ENCODE measurements around the gene TRA2B. TPM values are rescaled to one million over a fixed set of nuclear protein-coding genes. Genes with fewer than 3 reads are reported as not detected.

TRA2B gene
- total RNA-seq, 4 donors from 2014 or later = 91.2 to 170 (median 124) TPM

GRCh38 chr3:185981621-185982020 lies 43.8 kb upstream of the TRA2B start:
- no peak for TF ChIP-seq POLR2A (IDR thresholded peaks at IDR 0.05)
- TF ChIP-seq CTCF (IDR thresholded peaks at IDR 0.05) = no peak
- peak in 1 of 2 donors; percentile 57 for DNase-seq (ENCODE audit: low spot score in 2 of 2)
- H3K4me3 ChIP-seq (ENCODE audit: low read depth, poor library complexity, severe bottlenecking) = no peak overlapping the region
- 62 to 64% methylated on average over 3 of the region's 3 CpGs for WGBS, 2 donors
- intact Hi-C loops (cut with DNase I; ENCODE audit: low total_unique reads) = loop anchor here (5.0 kb wide), 1 partner anchor 296 kb away; no protein-coding TSS in a partner anchor

GRCh38 chr3:185979721-185980121 lies 41.9 kb upstream of the TRA2B start:
- WGBS, 2 donors = 81 to 89% methylated on average over 8 of the region's 8 CpGs
- no peak overlapping the region for H3K4me3 ChIP-seq (ENCODE audit: low read depth, poor library complexity, severe bottlenecking)
- no peak for DNase-seq (ENCODE audit: low spot score in 2 of 2)
- intact Hi-C loops (cut with DNase I; ENCODE audit: low total_unique reads) = loop anchor here (5.0 kb wide), 1 partner anchor 298 kb away; no protein-coding TSS in a partner anchor
- TF ChIP-seq POLR2A (IDR thresholded peaks at IDR 0.05) = no peak
- TF ChIP-seq CTCF (IDR thresholded peaks at IDR 0.05) = no peak

GRCh38 chr3:185978516-185978915 lies 40.7 kb upstream of the TRA2B start:
- 76 to 79% methylated on average over 5 of the region's 5 CpGs for WGBS, 2 donors
- intact Hi-C loops (cut with DNase I; ENCODE audit: low total_unique reads) = no loop called here

GRCh38 chr3:185977679-185978040 lies 39.8 kb upstream of the TRA2B start:
- no peak for DNase-seq (ENCODE audit: low spot score in 2 of 2)
- WGBS, 2 donors = 49 to 54% methylated on average over 3 of the region's 3 CpGs
- no peak for TF ChIP-seq CTCF (IDR thresholded peaks at IDR 0.05)
- TF ChIP-seq POLR2A (IDR thresholded peaks at IDR 0.05) = no peak
- no peak overlapping the region for H3K4me3 ChIP-seq (ENCODE audit: low read depth, poor library complexity, severe bottlenecking)
- intact Hi-C loops (cut with DNase I; ENCODE audit: low total_unique reads) = no loop called here

More at GRCh38 chr3:185978516-185978915, 40.7 kb upstream of the TRA2B start:
- DNase-seq (ENCODE audit: low spot score in 2 of 2) = no peak
- TF ChIP-seq CTCF (IDR thresholded peaks at IDR 0.05) (no peak), POLR2A (IDR thresholded peaks at IDR 0.05) (no peak)
- no peak overlapping the region for H3K4me3 ChIP-seq (ENCODE audit: low read depth, poor library complexity, severe bottlenecking)

- TF ChIP-seq CTCF (IDR thresholded peaks at IDR 0.05) = peak in 1 of 3 donors; percentile 59
- no peak for TF ChIP-seq POLR2A (IDR thresholded peaks at IDR 0.05)
- WGBS, 2 donors = 43 to 47% methylated on average over 6 of the region's 6 CpGs
- intact Hi-C loops (cut with DNase I; ENCODE audit: low total_unique reads) = no loop called here
- DNase-seq (ENCODE audit: low spot score in 2 of 2) = peak; percentile 62 to 95
- no peak overlapping the region for H3K4me3 ChIP-seq (ENCODE audit: low read depth, poor library complexity, severe bottlenecking)
Observed at GRCh38 chr3:185976977-185977678, 39.3 kb upstream of the TRA2B start.

GRCh38 chr3:185976100-185976499 lies 38.3 kb upstream of the TRA2B start:
- TF ChIP-seq CTCF (IDR thresholded peaks at IDR 0.05) = no peak
- no peak for TF ChIP-seq POLR2A (IDR thresholded peaks at IDR 0.05)
- intact Hi-C loops (cut with DNase I; ENCODE audit: low total_unique reads) = no loop called here
- 90 to 98% methylated on average over 2 of the region's 2 CpGs for WGBS, 2 donors
- no peak overlapping the region for H3K4me3 ChIP-seq (ENCODE audit: low read depth, poor library complexity, severe bottlenecking)
- DNase-seq (ENCODE audit: low spot score in 2 of 2) = no peak
